ENCODE data around the gene CFAP46.
"Not testable (repeated sequence)": the region's sequence is repeated elsewhere in the genome, so short reads cannot be mapped to it uniquely, and the experiment has no call there.

The CFAP46 gene

DNA sequence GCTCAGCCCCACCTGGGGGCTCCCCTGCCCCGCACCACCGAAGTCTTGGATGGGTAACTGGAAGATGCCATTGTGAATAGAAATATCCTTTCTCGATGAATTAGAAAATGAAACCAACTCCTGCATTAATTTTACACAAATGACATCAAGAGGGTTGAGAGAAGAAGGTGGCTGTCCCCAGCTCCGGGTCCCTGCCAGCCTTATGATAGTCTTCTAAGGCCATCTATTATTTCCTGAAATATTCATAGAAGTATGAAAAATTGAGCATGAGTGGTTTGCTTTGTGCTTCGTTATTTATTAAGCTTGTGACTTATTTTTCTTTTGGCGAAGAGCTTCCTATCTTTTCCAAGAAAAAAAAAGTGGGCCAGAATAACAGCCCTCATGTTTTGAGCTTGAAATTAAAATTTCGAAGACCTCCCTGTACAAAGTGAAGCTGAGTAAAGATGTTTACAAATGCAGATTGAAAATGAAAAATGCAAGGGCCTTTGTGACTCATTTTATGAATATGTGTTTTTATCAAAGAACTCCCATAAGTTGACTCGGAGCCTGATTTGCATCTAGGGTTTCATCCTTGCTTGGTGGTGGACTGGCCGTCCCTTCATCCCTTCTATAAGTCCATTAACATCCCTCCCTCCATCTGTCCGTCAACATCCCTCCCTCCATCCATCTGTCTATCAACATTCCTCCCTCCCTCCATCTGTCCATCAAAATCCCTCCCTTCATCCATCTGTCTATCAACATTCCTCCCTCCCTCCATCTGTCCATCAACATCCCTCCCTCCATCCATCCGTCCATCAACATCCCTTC is 20.5 kb upstream of the CFAP46 start:
- no peak for DNase-seq

DNA sequence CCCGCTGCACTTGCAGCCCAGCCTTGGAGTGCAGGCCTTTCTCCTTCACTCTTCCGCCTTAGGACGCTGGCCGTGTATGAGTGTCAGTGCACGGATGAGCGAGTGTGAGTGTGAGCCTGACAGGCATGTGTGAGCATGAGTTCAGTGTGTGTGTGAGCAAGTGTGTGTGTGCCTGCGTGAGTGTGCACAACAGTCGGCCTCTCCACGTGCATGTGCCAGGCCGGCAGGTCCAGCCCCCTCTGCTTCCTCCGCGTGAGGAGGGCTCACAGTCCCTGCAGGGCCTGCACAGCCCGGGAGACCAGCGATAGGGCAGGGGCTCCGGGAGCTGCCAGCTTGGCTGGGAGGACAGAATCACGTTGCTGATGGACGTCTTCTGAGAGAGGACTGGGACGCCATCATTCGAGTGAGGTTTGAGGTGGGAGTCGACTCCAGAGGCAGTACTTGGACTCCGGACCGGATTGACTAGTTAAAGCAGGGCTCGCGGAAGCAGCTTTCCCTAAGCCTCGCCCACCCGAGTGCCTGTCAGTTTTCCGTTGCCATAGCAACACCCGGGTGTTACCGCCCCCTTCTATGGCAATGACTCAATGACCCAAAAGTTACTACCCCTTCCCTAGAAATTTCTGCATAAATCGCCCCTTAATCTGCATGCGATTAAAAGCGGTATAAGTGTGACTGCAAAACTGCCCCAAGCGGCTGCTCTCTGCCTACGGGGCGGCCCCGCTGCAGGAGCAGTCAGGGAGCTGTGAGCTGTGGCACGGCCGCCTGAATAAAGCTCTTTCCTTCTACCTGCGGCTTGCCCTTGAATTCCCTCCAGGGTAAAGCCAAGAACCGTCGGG is 19.6 kb upstream of the CFAP46 start:
- peak; percentile 78 for DNase-seq

DNA sequence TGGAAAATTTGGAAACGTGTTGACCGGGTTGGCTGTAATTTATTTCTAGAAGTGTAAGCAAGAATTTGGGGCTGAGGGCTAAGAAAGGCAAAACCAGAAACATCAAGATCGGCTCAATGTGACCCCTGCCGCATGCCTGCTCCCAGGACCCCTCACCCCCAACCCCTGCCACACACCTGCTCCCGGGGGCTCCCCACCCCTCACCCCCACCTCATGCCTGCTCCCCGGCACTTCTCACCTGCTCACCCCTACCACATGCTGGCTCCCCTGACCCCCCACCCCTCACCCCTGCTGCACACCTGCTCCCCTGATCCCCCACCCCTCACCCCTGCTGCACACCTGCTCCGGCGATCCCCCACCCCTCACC is 19.0 kb upstream of the CFAP46 start:
- DNase-seq, result no peak

DNA sequence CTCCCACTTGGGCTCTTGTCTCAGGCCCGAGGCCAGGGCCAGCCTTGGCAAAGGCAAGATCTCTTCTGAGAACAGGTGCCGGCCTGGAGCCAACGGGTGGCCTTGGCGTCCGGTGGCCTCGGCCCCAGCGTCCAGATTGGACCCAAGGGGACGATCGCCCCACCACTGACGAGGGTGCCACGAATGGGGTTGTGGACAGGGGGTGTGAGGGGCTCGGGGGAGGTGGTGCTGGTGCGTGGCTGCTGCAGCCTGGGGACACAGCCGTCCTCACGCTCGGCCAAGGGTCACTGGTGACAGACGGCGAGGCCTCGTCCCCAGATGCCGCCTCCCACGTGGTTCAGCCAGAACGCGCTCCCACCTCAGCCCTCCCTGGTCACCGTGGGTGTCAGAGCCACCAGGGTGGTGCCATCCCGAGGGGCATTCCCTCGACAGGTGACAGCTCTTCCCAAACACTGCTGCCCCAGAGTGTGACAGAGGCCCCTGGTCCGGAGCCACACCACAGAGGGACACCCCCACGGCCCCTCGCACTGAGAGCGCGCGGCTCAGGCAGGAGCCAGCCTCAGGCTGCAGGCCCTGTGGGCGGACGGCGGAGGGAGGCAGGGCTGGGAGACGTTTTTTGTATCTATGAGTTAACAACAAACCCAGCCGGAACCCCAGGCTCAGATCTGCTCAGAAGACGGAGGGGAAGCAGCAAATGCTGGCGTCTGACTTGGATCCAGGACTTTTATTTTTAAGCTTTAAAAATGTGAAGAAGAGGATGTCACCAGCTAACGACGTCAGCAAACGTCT is 18.5 kb upstream of the CFAP46 start:
- DNase-seq, result no peak

DNA sequence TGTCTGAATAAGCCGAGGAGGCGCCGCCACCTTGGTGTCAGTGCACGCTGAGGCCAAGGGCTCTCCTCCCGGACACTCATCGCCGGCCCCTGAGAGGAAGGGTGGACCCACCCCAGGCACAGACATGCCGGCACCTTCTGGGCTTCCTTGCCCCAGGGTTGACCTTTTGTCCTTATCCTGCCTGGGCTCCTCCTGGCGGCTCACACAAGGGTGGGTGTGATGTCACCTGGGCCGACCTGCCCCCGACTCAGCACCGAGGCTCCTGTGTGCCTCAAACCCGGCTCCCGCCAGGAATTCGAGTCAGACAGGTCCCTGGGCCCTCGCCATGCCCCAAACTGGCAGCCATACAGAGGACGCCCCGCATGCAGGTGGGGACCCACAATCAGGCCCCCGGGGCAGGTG is 17.7 kb upstream of the CFAP46 start:
- DNase-seq, result no peak

DNA sequence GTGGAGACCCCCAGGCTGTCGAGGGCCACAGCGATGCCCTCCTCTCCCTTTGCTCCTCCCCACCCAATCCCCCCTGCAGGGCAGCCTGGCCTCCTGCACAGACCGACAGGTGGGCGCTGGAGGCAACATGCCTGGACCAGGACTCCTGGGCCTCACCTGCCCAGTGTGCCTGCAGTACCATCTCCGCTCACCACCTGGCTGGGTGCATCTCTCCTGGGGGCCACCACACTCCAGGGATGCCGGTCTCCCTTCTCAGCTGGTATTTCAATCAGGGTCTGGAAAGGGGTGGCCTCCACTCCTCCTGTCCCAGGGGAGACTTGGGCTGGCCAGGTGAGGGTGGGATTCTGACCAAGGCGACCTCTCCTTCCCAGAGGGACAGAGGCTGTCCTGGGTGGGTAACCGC is 17.2 kb upstream of the CFAP46 start:
- no peak for DNase-seq

DNA sequence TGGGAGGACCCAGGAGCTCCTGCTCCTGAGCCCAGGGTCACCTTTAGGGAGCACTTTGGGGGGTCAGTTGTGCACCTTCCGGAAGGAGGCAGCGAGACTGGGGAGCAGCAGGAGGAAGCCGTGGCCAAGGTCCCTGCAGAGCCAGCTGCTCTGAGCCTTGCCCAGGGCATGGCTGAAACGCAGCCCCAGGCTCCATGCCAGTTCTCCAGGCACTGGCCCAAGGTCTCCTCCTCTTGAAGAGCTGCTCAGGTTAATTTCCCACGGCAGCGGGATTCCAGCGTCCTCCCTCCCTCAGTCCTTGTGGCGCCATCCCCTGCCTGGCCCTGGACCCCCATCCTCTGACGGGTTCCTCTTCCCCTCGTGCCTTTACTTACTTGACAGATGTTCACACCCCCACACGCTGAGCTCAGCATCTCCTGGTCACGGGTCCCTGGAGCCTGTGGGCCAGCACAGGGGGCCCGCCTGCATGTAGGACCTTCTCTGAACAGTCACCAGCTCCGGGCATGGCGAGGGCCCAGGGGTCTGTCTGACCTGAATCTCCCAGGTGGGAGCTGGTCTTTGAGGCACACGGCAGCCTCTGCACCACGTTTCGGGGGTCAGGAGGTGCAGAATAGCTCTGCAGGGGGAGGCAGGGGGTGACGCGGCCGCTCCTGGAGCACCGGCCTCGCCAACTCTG is 16.7 kb upstream of the CFAP46 start:
- DNase-seq, result no peak

DNA sequence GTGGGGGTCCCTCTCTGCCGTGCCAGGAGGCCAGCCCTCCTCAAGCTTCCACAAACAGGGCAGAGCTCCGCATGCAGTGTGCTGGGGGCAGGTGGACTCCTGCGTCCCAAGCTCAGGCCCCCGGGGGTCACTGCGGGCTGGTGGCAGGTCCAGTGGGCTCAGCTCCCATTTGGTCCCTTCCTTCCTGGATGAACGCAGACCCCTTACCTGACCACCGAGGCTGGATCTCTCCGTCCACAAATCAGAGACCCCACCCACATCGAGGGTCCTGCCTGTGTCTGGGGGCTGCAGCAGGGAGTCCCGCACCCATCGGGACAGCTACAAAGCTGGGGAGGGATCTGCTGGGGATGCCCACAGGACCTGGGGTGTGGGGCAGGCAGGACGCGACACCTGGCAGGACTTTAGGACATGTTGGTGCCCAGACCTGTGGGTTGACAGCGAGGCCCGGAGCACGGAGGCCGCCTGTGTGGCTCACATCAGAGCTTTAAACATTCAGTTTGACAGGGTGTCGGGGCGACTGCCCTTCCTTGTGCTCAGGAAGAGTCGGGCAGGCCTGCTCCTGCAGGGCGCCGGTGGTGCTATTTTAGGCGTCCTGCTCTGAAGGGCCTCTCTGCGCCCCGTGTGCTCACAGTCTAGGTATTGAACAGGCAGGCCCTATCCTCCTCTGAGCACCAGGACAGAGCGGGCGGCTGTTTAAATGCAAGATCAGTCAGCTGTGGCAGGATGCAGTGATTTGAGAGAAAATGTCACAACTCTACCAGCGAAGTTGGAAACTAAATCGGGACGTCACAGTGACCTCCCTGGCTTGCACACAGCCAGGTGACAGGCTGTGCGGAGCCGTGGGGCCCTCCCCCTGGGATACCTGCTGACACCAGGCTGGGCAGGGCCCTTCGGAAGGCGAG is 15.9 kb upstream of the CFAP46 start:
- DNase-seq, result no peak

DNA sequence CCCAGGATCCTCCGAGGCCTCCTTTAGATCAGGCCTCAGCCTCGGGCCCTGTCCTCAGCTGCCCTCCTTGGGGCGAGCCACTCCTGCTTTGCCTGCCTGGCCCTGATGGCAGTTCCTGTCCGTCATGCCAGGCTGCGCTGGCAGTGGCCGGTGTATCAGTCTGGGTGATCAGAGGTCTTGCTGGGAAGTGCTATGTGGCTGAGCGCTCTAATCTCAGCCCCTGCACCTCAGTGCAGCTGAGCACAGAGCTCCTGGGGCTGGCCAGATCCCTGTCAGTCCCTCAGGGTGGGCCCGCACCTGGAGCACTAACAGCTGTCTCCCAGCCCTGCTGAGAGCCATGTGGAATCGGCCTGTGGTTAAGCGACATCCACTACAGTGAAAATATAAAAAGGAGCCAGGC is 14.8 kb upstream of the CFAP46 start:
- no peak for DNase-seq

DNA sequence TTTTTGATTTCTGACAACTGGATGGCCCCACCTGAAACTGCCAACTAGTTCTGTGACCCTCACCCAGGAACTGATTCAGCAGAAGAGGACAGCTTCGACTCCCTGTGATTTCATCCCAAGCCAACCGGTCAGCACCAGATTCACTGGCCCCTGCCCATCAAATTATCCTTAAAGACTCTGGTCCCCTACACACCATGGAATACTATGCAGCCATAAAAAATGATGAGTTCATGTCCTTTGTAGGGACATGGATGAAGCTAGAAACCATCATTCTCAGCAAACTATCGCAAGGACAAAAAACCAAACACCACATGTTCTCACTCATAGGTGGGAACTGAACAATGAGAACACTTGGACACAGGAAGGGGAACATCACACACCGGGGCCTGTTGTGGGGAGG is 13.9 kb upstream of the CFAP46 start:
- DNase-seq, result not testable (repeated sequence)

DNA sequence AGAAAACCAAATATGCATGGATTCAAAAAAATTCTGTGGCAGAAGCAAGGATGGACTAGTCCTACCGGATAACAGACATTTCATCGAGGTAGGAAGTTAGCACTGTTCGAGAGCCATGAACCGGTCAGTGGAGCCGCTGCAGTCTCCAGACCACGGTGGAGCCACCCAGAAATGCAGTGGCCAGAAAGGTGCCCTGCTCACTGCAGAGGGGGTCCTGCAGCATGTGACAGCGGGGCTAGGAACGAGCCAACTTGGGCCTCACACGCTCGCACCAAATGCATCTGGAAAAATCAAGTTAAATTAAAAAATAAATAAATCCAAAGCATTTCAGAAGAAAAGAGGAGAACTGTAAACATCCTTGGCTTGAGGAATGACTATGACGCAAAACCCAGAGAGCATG is 13.1 kb upstream of the CFAP46 start:
- DNase-seq, result no peak

DNA sequence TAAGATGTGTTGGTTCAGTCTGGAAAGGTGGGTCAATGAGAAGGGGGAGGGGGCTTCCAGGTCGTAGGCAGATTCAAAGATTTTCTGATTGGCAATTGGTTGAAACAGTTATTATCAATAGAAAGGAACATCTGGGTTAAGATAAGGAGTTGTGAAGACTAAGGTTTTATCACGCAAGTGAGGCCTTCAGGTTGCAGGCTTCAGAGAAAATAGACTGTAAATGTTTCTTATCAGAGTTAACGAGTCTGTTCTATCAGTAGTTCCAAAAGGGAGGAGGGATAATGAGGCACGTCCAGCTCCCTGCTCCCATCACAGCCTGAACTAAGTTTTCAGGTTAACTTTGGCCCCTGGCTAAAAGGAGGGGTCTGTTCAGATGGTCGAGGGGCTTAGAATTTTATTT is 11.1 kb upstream of the CFAP46 start:
- no peak for DNase-seq

DNA sequence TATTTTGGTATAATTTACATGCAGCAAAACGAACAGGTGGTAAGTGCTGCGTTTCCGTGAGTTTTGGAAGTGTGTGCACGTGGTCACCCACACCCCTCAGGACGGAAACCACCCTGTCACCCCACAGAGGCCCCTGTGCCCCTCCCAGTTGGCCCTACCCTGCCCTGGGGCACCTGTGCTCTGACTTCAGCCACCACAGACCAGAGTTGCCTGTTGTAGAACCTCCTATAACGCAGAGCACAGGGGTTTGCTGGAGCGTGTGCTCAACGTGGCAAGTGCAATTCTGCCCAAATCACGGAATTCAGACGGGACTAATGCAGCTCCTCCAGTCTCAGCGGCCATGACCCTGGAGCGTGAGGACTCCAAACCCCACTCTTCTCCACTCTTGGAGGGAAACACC is 9.6 kb upstream of the CFAP46 start:
- no peak for DNase-seq

DNA sequence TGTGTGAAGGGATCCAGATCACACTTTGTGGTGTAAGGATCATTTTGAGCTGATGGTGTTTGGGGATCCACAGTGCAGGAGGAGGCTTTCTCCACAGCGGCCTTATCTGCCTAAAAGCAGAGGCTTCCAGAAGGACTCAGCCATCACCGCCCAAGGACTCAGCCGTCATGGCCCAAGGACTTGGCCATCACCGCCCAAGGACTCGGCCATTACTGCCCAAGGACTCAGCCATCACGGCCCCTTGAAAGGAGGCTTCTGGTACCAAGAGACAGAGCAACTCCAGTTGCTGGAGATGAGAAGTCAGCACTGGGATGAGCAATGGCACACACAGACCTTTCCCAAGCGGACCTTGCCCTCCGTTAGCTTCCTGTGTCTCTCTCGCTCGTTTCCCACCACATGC is 6.0 kb upstream of the CFAP46 start:
- no peak for DNase-seq

DNA sequence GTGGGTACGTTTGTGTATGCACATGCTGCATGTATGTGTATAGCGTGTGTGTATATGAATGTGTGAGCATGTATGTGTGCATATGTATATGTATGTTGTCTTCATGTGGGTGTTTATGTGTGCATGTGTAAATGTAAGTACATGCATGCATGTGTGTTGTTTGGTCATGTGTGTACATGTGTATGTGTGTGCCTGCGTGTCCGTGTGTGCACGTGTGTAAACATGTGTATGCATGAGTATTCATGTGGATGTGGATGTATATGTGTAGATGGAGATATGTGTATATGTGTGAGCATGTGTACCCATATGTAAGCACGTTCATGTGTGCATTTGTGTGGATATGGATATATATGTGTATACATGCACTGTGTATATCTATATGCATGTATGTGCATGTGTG is 5.5 kb upstream of the CFAP46 start:
- no peak for DNase-seq

DNA sequence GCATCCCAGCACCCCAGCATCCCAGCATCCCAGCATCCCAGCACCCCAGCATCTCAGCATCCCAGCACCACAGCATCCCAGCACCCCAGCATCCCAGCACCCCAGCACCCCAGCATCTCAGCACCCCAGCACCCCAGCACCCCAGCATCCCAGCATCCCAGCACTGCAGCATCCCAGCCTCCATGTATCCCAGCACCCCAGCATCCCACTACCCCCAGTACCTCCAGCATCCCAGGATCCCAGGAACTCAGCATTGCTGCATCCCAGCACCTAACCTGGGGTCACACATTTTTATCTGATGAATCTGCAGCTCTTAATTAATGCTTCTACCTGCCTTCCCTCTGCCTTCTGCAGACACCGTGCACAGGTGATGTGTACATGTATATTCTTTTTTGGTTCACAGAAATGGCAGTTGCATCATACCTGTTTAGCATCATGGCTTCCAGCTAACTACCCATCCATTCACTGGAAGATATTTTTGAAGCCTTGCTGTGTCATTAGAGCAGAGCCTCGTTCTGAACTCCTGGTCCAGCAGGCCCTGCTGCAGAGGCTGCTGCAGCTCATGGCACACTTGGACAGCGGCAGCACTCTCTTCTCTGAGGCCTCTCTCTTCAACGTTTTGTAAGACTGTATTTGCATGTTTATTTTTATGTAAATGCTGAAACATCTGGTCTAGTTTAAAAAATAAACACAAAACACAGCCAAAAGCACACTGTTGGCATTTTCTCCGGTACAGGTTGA is 4.6 kb upstream of the CFAP46 start:
- no peak for DNase-seq

DNA sequence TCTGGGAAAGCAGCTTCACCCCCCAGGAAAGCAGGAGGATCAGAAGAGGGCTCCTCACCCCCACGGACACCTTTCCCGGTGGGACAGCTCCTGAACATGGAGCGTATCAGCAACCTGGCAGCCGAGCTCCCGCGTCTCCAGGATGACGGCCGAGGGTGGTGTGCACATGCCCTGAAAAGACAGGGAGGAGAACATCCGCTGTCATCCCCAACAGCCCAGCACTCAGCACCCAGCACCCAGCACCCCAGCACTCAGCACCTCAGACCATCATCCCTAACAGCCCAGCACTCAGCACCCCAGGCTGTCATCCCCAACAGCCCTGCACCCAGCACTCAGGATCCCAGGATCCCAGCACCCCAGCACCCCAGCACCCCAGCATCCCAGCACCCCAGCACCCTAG is 3.9 kb upstream of the CFAP46 start:
- DNase-seq, result no peak

DNA sequence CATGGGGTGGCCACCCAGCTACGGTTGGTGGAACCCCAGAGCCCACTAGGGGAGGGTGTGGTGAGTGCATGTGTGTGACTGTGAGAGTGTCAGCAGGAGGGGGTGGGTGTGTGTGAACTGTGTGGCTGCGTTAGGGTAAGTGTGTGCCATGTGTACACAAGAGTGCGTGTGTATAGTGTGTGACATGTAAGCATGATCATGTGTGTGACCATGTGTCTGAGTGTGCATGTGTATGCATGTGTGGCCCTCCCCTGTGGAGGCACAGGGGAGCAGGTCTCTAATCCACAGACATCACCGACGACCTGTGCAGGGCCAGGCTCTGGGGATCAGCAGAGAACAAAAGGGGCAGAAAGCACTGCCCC is 3.5 kb upstream of the CFAP46 start:
- DNase-seq, result no peak

DNA sequence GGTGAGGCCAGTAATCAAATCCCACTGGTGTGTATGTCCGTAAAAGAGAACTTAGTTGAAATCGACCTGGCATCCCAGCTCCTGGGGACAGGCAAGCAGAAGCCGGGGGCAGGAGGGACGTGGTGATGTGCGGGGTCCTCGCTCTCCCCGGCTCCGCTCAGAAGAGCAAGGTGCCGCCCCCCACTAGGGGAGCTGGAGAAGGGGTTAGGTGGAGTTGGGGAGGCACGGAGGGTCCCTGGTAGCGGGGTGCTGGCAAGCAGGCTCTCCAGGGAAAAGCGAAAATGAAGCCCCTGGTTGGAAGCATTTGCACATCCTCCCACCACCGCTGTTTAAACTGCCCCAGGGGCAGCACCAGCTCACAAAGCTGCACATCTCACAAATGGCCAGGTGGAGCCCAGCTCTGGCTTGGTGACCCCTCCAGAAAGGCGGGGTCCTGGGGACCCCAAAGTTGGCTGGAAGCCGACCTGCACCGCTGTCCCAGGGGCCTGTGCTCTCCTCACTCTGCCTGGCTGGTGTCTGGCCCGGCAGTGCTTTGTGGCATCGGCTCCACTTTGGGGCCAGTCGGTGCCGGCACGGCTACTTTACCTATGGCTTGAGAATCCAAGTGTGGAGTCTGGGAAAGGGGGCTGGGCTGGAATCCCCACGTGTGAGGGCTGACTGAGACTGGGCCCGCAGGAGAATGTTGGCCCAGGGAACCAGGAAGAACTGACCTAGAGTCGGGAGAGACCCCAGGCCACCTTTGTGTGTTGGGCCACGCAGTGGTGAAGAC is 2.9 kb upstream of the CFAP46 start:
- no peak for DNase-seq

DNA sequence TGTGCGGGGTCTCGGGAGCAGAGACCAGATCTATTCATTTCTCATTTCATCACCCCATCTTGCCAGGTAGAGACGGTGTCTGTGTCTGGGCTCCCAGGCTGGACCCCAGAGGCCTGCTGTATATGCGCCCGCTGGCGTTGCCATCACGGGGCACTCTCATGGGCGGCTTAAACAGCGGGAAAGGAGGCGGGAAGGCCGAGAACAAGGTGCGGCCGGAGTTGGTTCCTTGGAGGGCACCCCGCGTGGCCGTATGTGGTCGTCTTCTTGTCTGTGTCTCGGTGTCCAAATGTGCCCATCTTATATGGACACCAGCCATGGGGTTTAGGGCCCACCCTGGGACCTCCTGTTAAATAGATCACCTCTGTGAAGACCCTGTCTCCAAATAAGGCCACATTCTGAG is 2.1 kb upstream of the CFAP46 start:
- no peak for DNase-seq

All from fibroblast of skin of right quadriceps (primary cell).